Superior temporal gyrus (tissue), 1 donor: ENCODE data around the gene RXYLT1.

Source experiments
- DNase-seq: peaks from one replicate; pipeline ENCODE4 v3.0.0-alpha.2; 2016; ENCODE audit errors: extremely low spot score

Gene RXYLT1

GRCh38 chr12:63802012-63802608, 22.4 kb downstream of the RXYLT1 start:
- DNase-seq, result peak; percentile 87

GRCh38 chr12:63804746-63805145, 25.0 kb downstream of the RXYLT1 start:
- DNase-seq, result no peak

- no peak for DNase-seq
Observed at GRCh38 chr12:63805704-63806672, 26.3 kb downstream of the RXYLT1 start.

- no peak for DNase-seq
Observed at GRCh38 chr12:63808631-63809030, 28.9 kb downstream of the RXYLT1 start.

GRCh38 chr12:63809566-63809965, 29.9 kb downstream of the RXYLT1 start:
- DNase-seq, result no peak

GRCh38 chr12:63811334-63811733, 31.6 kb downstream of the RXYLT1 start:
- no peak for DNase-seq

- no peak for DNase-seq
Observed at GRCh38 chr12:63811755-63812154, 32.0 kb downstream of the RXYLT1 start.

- DNase-seq, result no peak
Observed at GRCh38 chr12:63814146-63814772, 34.5 kb downstream of the RXYLT1 start.

- no peak for DNase-seq
Observed at GRCh38 chr12:63815482-63815852, 35.8 kb downstream of the RXYLT1 start.

GRCh38 chr12:63816031-63816430, 36.3 kb downstream of the RXYLT1 start:
- DNase-seq, result no peak

- no peak for DNase-seq
Observed at GRCh38 chr12:63820427-63820826, 40.7 kb downstream of the RXYLT1 start.

- DNase-seq, result no peak
Observed at GRCh38 chr12:63821781-63822251, 42.1 kb downstream of the RXYLT1 start.

- no peak for DNase-seq
Observed at GRCh38 chr12:63822352-63822751, 42.6 kb downstream of the RXYLT1 start.

- DNase-seq, result no peak
Observed at GRCh38 chr12:63823040-63823439, 43.3 kb downstream of the RXYLT1 start.

GRCh38 chr12:63826006-63826585, 46.4 kb downstream of the RXYLT1 start:
- DNase-seq, result peak; percentile 83

GRCh38 chr12:63828867-63829266, 49.2 kb downstream of the RXYLT1 start:
- DNase-seq, result no peak

GRCh38 chr12:63836046-63836445, 56.3 kb downstream of the RXYLT1 start:
- no peak for DNase-seq

- DNase-seq, result no peak
Observed at GRCh38 chr12:63836936-63837335, 57.2 kb downstream of the RXYLT1 start.

- DNase-seq, result no peak
Observed at GRCh38 chr12:63838411-63838810, 58.7 kb downstream of the RXYLT1 start.

- DNase-seq, result no peak
Observed at GRCh38 chr12:63841011-63841410, 61.3 kb downstream of the RXYLT1 start.

- peak; percentile 10 for DNase-seq
Observed at GRCh38 chr12:63841571-63841970, 61.9 kb downstream of the RXYLT1 start.

- DNase-seq, result peak; percentile 4
Observed at GRCh38 chr12:63842750-63843149, 63.0 kb downstream of the RXYLT1 start.
